Endothelial cell of umbilical vein (primary cell): ENCODE results near the gene SLC29A3.

Source experiments
- CTCF ChIP-seq, 2 donors: IDR thresholded peaks; 1 replicate in 1 of 2; 2 replicates in 1 of 2; pipeline ENCODE4 v1.5.1; 2011; ENCODE audit warnings: low read length in 2 of 2, mild to moderate bottlenecking in 2 of 2, moderate library complexity in 2 of 2, control low read depth in 1 of 2, inconsistent platforms in 1 of 2, low read depth in 1 of 2; ENCODE audit not compliant: insufficient read depth in 1 of 2; ENCODE audit errors: extremely low read depth in 1 of 2
- EZH2 ChIP-seq: IDR thresholded peaks from 2 replicates; pipeline ENCODE4 v1.6.1; 2012; ENCODE audit warnings: borderline replicate concordance, low read depth, mild to moderate bottlenecking, moderate library complexity, low read length, inconsistent platforms; ENCODE audit not compliant: severe bottlenecking
- GATA2 ChIP-seq: IDR thresholded peaks from 2 replicates; pipeline ENCODE4 v1.7.0; 2011; ENCODE audit warnings: low read depth, mild to moderate bottlenecking, moderate library complexity, mixed read lengths, low read length; ENCODE audit not compliant: insufficient read length, insufficient read depth
- JUN ChIP-seq: IDR thresholded peaks from 2 replicates; pipeline ENCODE4 v1.6.1; 2011; ENCODE audit warnings: borderline replicate concordance, low read depth; ENCODE audit not compliant: insufficient read length, insufficient read depth
- MAX ChIP-seq: IDR thresholded peaks from 2 replicates; pipeline ENCODE4 v1.6.1; 2011; ENCODE audit not compliant: insufficient read depth, insufficient read length
- POLR2A ChIP-seq: IDR thresholded peaks from 2 replicates; pipeline ENCODE4 v1.6.1; 2012; ENCODE audit warnings: low read depth, mild to moderate bottlenecking, control low read depth, low read length
- POLR2AphosphoS5 ChIP-seq: IDR thresholded peaks from 2 replicates; pipeline ENCODE4 v1.6.1; 2012; ENCODE audit warnings: low read depth, mild to moderate bottlenecking, control low read depth, low read length, moderate library complexity; ENCODE audit not compliant: insufficient read depth

- TF ChIP-seq CTCF (IDR thresholded peaks at IDR 0.05; ENCODE audit: extremely low read depth in 1 of 2, insufficient read depth in 1 of 2, low read depth in 1 of 2, low read length in 2 of 2), result no peak
- no peak for TF ChIP-seq MAX
- no peak for TF ChIP-seq POLR2A
- no peak for TF ChIP-seq JUN
- TF ChIP-seq POLR2AphosphoS5, result no peak
- no peak for TF ChIP-seq EZH2
- no peak for TF ChIP-seq GATA2
Measured at GRCh38 chr10:71316786-71317160, 2.3 kb upstream of the SLC29A3 start.
